Measurements from ENCODE around the gene CELA2A. TPM values are rescaled to one million over a fixed set of nuclear protein-coding genes. Genes with fewer than 3 reads are reported as not detected.
"Not testable (repeated sequence)": the region's sequence is repeated elsewhere in the genome, so short reads cannot be mapped to it uniquely, and the experiment has no call there.

Gene CELA2A
- total RNA-seq, 1 donor from 2014 or later: not detected

DNA sequence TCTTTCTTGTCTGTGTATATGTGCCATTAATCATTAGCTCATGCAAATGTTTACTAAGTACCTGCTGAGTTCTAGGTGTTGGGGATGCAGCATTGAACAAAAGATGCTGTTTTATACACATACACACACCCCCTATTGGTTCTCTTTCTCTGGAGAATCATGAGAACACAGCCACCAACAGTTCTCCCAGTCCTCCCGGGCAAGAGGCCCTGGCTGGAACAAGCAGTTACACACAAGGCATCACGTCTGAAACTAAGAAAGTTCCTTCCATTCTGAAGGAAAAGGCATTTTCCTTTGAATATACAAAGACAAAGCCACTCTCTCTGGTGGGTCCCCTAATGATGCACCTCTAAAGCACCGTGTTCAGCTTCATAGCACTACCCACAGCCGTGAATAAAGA lies 56.7 kb downstream of the CELA2A start:
- H3K27ac Mint-ChIP-seq: no peak overlapping the region
- H3K27me3 Mint-ChIP-seq (ENCODE audit: low read depth): no peaks in the 10 kb centered on the region
- H3K4me3 Mint-ChIP-seq: no peak overlapping the region
- no peaks in the 10 kb centered on the region for H3K4me1 Mint-ChIP-seq
- peaks cover 38% of the 10 kb centered on the region for H3K36me3 Mint-ChIP-seq
- DNase-seq (ENCODE audit: low spot score in 2 of 2, unreplicated experiment in 2 of 2): no peak
- H3K9me3 Mint-ChIP-seq: no peaks in the 10 kb centered on the region
- TF ChIP-seq CTCF (IDR thresholded peaks at IDR 0.05; ENCODE audit: unreplicated experiment): no peak

GRCh38 chr1:15513919-15514318 lies 57.4 kb downstream of the CELA2A start:
- Mint-ChIP-seq H3K9me3 (no peaks in the 10 kb centered on the region), H3K4me3 (no peak overlapping the region), H3K27me3 (ENCODE audit: low read depth) (no peaks in the 10 kb centered on the region), H3K27ac (no peak overlapping the region), H3K4me1 (no peaks in the 10 kb centered on the region), H3K36me3 (peaks cover 37% of the 10 kb centered on the region)
- no peak for TF ChIP-seq CTCF (IDR thresholded peaks at IDR 0.05; ENCODE audit: unreplicated experiment)
- DNase-seq (ENCODE audit: low spot score in 2 of 2, unreplicated experiment in 2 of 2): no peak

GRCh38 chr1:15514557-15514956 lies 58.0 kb downstream of the CELA2A start:
- not testable (repeated sequence) for H3K9me3 Mint-ChIP-seq; H3K4me1 Mint-ChIP-seq; H3K27me3 Mint-ChIP-seq (ENCODE audit: low read depth); DNase-seq (ENCODE audit: low spot score in 2 of 2, unreplicated experiment in 2 of 2); H3K4me3 Mint-ChIP-seq; H3K27ac Mint-ChIP-seq
- peaks cover 34% of the 10 kb centered on the region for H3K36me3 Mint-ChIP-seq

GRCh38 chr1:15515022-15515663 lies 58.6 kb downstream of the CELA2A start:
- Mint-ChIP-seq H3K27ac (no peak overlapping the region), H3K36me3 (peaks cover 34% of the 10 kb centered on the region), H3K9me3 (no peaks in the 10 kb centered on the region), H3K4me1 (no peaks in the 10 kb centered on the region), H3K27me3 (ENCODE audit: low read depth) (no peaks in the 10 kb centered on the region), H3K4me3 (no peak overlapping the region)
- DNase-seq (ENCODE audit: low spot score in 2 of 2, unreplicated experiment in 2 of 2): no peak
- TF ChIP-seq CTCF (IDR thresholded peaks at IDR 0.05; ENCODE audit: unreplicated experiment): no peak

GRCh38 chr1:15519625-15520024 lies 63.1 kb downstream of the CELA2A start:
- DNase-seq (ENCODE audit: low spot score in 2 of 2, unreplicated experiment in 2 of 2): no peak
- Mint-ChIP-seq H3K9me3 (no peaks in the 10 kb centered on the region), H3K27me3 (ENCODE audit: low read depth) (no peaks in the 10 kb centered on the region), H3K4me1 (peaks cover 14% of the 10 kb centered on the region), H3K36me3 (peaks cover 19% of the 10 kb centered on the region), H3K4me3 (no peak overlapping the region), H3K27ac (no peak overlapping the region)
- TF ChIP-seq CTCF (IDR thresholded peaks at IDR 0.05; ENCODE audit: unreplicated experiment): no peak

DNA sequence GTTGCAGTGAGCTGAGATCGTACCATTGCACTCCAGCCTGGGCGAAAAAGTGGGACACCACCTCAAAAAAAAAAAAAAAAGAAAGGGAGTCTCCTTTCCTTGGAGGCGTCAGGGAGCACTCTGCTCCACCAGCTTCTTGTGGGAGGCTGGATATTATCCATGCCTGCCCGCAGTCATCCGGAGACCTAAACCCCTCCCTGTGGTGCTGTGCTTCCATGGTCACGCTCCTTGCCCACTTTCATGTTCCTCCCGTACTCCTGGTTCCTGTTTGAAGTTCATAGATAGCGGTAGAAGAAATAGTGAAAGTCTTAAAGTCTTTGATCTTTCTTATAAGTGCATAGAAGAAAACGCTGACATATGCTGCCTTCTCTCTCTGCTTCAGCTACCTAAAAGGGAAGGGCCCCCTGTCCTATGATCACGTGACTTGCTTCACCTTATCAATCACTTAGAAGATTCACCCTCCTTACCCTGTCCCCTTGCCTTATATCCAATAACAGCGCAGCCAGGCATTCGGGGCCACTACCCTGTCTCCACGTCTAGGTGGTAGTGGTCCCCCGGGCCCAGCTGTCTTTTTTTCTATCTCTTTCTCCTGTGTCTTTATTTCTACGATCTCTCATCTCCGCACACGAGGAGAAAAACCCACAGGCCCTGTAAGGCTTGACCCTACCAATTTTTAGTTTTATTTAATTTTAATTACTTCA lies 64.8 kb downstream of the CELA2A start:
- not testable (repeated sequence) for H3K27me3 Mint-ChIP-seq (ENCODE audit: low read depth); H3K9me3 Mint-ChIP-seq; DNase-seq (ENCODE audit: low spot score in 2 of 2, unreplicated experiment in 2 of 2); H3K4me3 Mint-ChIP-seq
- Mint-ChIP-seq H3K36me3 (peaks cover 13% of the 10 kb centered on the region), H3K27ac (peak overlapping the region; percentile 23), H3K4me1 (peaks cover 25% of the 10 kb centered on the region)

Other genes starting within 250 kb of the CELA2A start
- 1.0 to 1.3 TPM (median 1.1 TPM) in 3 replicates for gene FHAD1, start 209.5 kb upstream of the CELA2A start, total RNA-seq
- gene EFHD2, start 46.8 kb upstream of the CELA2A start, total RNA-seq: 16.2 to 18.0 TPM (median 17.5 TPM) in 3 replicates
- gene CTRC, start 18.3 kb upstream of the CELA2A start, total RNA-seq: 0.13 to 1.2 TPM (median 0.38 TPM) in 3 replicates
- not detected in 3 replicates for gene CELA2B, start 19.4 kb downstream of the CELA2A start, total RNA-seq
- 23.0 to 23.8 TPM (median 23.5 TPM) in 3 replicates for gene CASP9, start 67.5 kb downstream of the CELA2A start, total RNA-seq
- gene DNAJC16, start 70.1 kb downstream of the CELA2A start, total RNA-seq: 24.5 to 28.7 TPM (median 24.7 TPM) in 3 replicates
- gene AGMAT, start 128.3 kb downstream of the CELA2A start, total RNA-seq: 0.16 to 0.31 TPM (median 0.25 TPM) in 3 replicates
- 31.7 to 34.5 TPM (median 34.1 TPM) in 3 replicates for gene DDI2, start 160.7 kb downstream of the CELA2A start, total RNA-seq
- gene PLEKHM2, start 227.6 kb downstream of the CELA2A start, total RNA-seq: 59.9 to 63.0 TPM (median 60.6 TPM) in 3 replicates

All from mesothelial cell of epicardium (in vitro differentiated cells).